Stimulated activated CD4-positive, alpha-beta T cell treated with anti-CD3 and anti-CD28 coated beads, Interleukin-4, amount 100 ng/mL, for 4 hours (primary cell): ENCODE results near the gene HM13.
"Not testable (repeated sequence)": the region's sequence is repeated elsewhere in the genome, so short reads cannot be mapped to it uniquely, and the experiment has no call there.

ENCODE experiments used
- DNase-seq, 2 experiments: peaks; one replicate each; pipeline ENCODE4 v3.0.0-alpha.2; 2020

The HM13 gene

GRCh38 chr20:31502884-31503673 is 11.2 kb upstream of the HM13 start:
- peak; percentile 59 to 75 for DNase-seq

GRCh38 chr20:31505903-31506302 is 8.3 kb upstream of the HM13 start:
- DNase-seq, result no peak

GRCh38 chr20:31508517-31509244 is 5.6 kb upstream of the HM13 start:
- no peak for DNase-seq

- DNase-seq, result no peak
Observed at GRCh38 chr20:31515072-31515774, 981 bp downstream of the HM13 start.

- DNase-seq, result no peak
Observed at GRCh38 chr20:31515775-31516107, 1.5 kb downstream of the HM13 start.

GRCh38 chr20:31516166-31516565 is 1.9 kb downstream of the HM13 start:
- no peak for DNase-seq

- DNase-seq, result peak in 1 of 2 experiments; percentile 9
Observed at GRCh38 chr20:31516651-31517050, 2.4 kb downstream of the HM13 start.

GRCh38 chr20:31517373-31517772 is 3.1 kb downstream of the HM13 start:
- DNase-seq, result no peak

GRCh38 chr20:31521267-31521666 is 7.0 kb downstream of the HM13 start:
- not testable (repeated sequence) for DNase-seq

- DNase-seq, result no peak
Observed at GRCh38 chr20:31522731-31523130, 8.5 kb downstream of the HM13 start.

- no peak for DNase-seq
Observed at GRCh38 chr20:31523361-31524283, 9.4 kb downstream of the HM13 start.

- no peak for DNase-seq
Observed at GRCh38 chr20:31527266-31527665, 13.0 kb downstream of the HM13 start.

- no peak for DNase-seq
Observed at GRCh38 chr20:31535298-31535697, 21.1 kb downstream of the HM13 start.

- no peak for DNase-seq
Observed at GRCh38 chr20:31536575-31536974, 22.3 kb downstream of the HM13 start.

GRCh38 chr20:31537116-31537871 is 23.1 kb downstream of the HM13 start:
- DNase-seq, result no peak

GRCh38 chr20:31537890-31538289 is 23.6 kb downstream of the HM13 start:
- DNase-seq, result no peak

GRCh38 chr20:31538326-31538725 is 24.1 kb downstream of the HM13 start:
- no peak for DNase-seq

GRCh38 chr20:31539636-31540035 is 25.4 kb downstream of the HM13 start:
- not testable (repeated sequence) for DNase-seq

GRCh38 chr20:31540406-31540805 is 26.2 kb downstream of the HM13 start:
- no peak for DNase-seq

- no peak for DNase-seq
Observed at GRCh38 chr20:31542201-31542842, 28.1 kb downstream of the HM13 start.

- DNase-seq, result no peak
Observed at GRCh38 chr20:31542963-31543362, 28.7 kb downstream of the HM13 start.
